Adrenal gland (tissue), 5 donors: ENCODE measurements around the gene TMEM236.

Experiments used
- CTCF ChIP-seq, 6 experiments: fragments of 450-650 bp in 4 of 6; fragments of 200-600 bp in 2 of 6; sonication (generic) in 1 of 6; IDR thresholded peaks; 1 replicate in 5 of 6; 2 replicates in 1 of 6; pipeline versions ENCODE4 v1.5.1 to v1.8.0; 2016 to 2021; ENCODE audit warnings: antibody characterized with exemption in 6 of 6, mild to moderate bottlenecking in 2 of 6, moderate library complexity in 1 of 6
- POLR2A ChIP-seq, 2 donors: fragments of 450-650 bp; IDR thresholded peaks; one replicate each; pipeline ENCODE4 v1.6.1; 2017; ENCODE audit warnings: antibody characterized with exemption in 2 of 2, mild to moderate bottlenecking in 2 of 2, moderate library complexity in 1 of 2
- donor health status: DM: no; HTN: no; CAD: no.

GRCh38 chr10:17802350-17802749, 50.3 kb downstream of the TMEM236 start:
- TF ChIP-seq POLR2A (IDR thresholded peaks at IDR 0.05), result no peak
- no peak for TF ChIP-seq CTCF (IDR thresholded peaks at IDR 0.05)
